Transverse colon (tissue), 4 donors: Measurements from ENCODE around the gene AOAH. TPM values are rescaled to one million over a fixed set of nuclear protein-coding genes. Genes with fewer than 3 reads are reported as not detected.
"Not testable (repeated sequence)": the region's sequence is repeated elsewhere in the genome, so short reads cannot be mapped to it uniquely, and the experiment has no call there.

ENCODE experiments used
- DNase-seq: peaks from one replicate; pipeline ENCODE4 v3.0.0-alpha.2; 2019
- H3K27ac ChIP-seq, 4 donors: fragments of 200-600 bp; sonication (generic); 2 replicates each; pipeline ENCODE4 v1.5.1; 2016 to 2018; ENCODE audit warnings: inconsistent platforms in 4 of 4
- H3K27me3 ChIP-seq: fragments of 200-600 bp; sonication (generic); 2 replicates; pipeline ENCODE4 v1.5.1; 2017; ENCODE audit warnings: inconsistent platforms
- H3K36me3 ChIP-seq, 4 donors: fragments of 200-600 bp; sonication (generic); 2 replicates each; pipeline ENCODE4 v1.5.1; 2017 to 2019; ENCODE audit warnings: inconsistent platforms in 4 of 4
- H3K4me1 ChIP-seq, 4 donors: fragments of 200-600 bp; sonication (generic); 2 replicates each; pipeline ENCODE4 v1.5.1; 2017 to 2020; ENCODE audit warnings: inconsistent platforms in 4 of 4
- H3K4me3 ChIP-seq, 4 donors: fragments of 200-600 bp; sonication (generic); 1 replicate in 1 of 4; 2 replicates in 3 of 4; pipeline versions ENCODE4 v1.5.1 to v1.6.1; 2017 to 2019; ENCODE audit warnings: inconsistent platforms in 4 of 4
- H3K9me3 ChIP-seq, 2 donors: fragments of 200-600 bp; sonication (generic); 2 replicates each; pipeline ENCODE4 v1.5.1; 2017 to 2019; ENCODE audit warnings: inconsistent platforms in 2 of 2
- CTCF ChIP-seq, 5 experiments: fragments of 200-600 bp in 3 of 5; fragments of 450-650 bp in 2 of 5; sonication (generic) in 3 of 5; IDR thresholded peaks; 1 replicate in 2 of 5; 2 replicates in 3 of 5; pipeline ENCODE4 v1.5.1; 2016 to 2017; ENCODE audit warnings: antibody characterized with exemption in 5 of 5, inconsistent platforms in 3 of 5, mild to moderate bottlenecking in 2 of 5, moderate library complexity in 1 of 5
- EP300 ChIP-seq: sonication (generic); formaldehyde crosslinking; IDR thresholded peaks from one replicate; pipeline ENCODE4 v1.6.1; 2017; ENCODE audit warnings: antibody characterized with exemption, low read depth
- POLR2A ChIP-seq: fragments of 450-650 bp; IDR thresholded peaks from one replicate; pipeline ENCODE4 v1.6.1; 2016; ENCODE audit warnings: antibody characterized with exemption, mild to moderate bottlenecking, moderate library complexity
- POLR2AphosphoS5 ChIP-seq, 3 donors: sonication (generic); formaldehyde crosslinking; IDR thresholded peaks; one replicate each; pipeline ENCODE4 v1.6.1; 2016; ENCODE audit warnings: antibody characterized with exemption in 3 of 3
- WGBS, 2 donors: methylation state at CpG; one replicate each; pipeline ENCODE4 v1.1.5; 2018; ENCODE audit warnings: low coverage in 1 of 2; 5-methylcytosine and 5-hydroxymethylcytosine counted together
- in situ Hi-C, 4 donors: fragments of 200-750 bp; cut with MboI; loops; one replicate each; pipeline versions ENCODE4 v1.15.0 to v1.15.1; 2017; ENCODE audit warnings: low sequenced_read_pairs in 3 of 4, low pct_ligation_motif_present in 1 of 4, low pct_unique_long_range_greater_than_20kb in 1 of 4
- intact Hi-C: fragments of 100-400 bp; cut with DNase I; formaldehyde crosslinking; loops from one replicate; pipeline ENCODE4 v1.15.1; 2023; ENCODE audit warnings: low total_unique reads
- total RNA-seq, 4 donors: library from RNA; depleted of rRNA; stranded (reverse); fragments of >200 nt; gene quantifications; one replicate each; pipeline ENCODE4 v1.1.0, GENCODE V29; 2016

AOAH gene
- total RNA-seq, 4 donors from 2014 or later, result 82.8 to 139 (median 102) TPM

GRCh38 chr7:36509962-36510361 lies 214.3 kb downstream of the AOAH start:
- Histone ChIP-seq H3K4me3 (no peak overlapping the region), H3K27ac (no peak overlapping the region), H3K9me3 (no peaks in the 10 kb centered on the region), H3K36me3 (no peaks in the 10 kb centered on the region), H3K4me1 (no peaks in the 10 kb centered on the region), H3K27me3 (no peaks in the 10 kb centered on the region)
- in situ Hi-C loops (no loop called here), intact Hi-C loops (no loop called here)
- DNase-seq, result no peak
- TF ChIP-seq POLR2A, result no peak
- 89 to 92% methylated on average over 9 of the region's 9 CpGs for WGBS, 2 donors

- 59 to 73% methylated on average over 6 to 9 of the region's 9 CpGs for WGBS, 2 donors
- Histone ChIP-seq H3K36me3 (no peaks in the 10 kb centered on the region), H3K4me1 (no peaks in the 10 kb centered on the region), H3K27me3 (no peaks in the 10 kb centered on the region), H3K9me3 (no peaks in the 10 kb centered on the region), H3K4me3 (no peak overlapping the region), H3K27ac (no peak overlapping the region)
- in situ Hi-C loops (no loop called here), intact Hi-C loops (no loop called here)
- DNase-seq, result no peak
- TF ChIP-seq EP300 (no peak), POLR2AphosphoS5 (IDR thresholded peaks at IDR 0.05) (no peak), CTCF (IDR thresholded peaks at IDR 0.05) (no peak), POLR2A (no peak)
These were observed 216.5 kb downstream of the AOAH start for GRCh38 chr7:36507475-36508440.

GRCh38 chr7:36506820-36507219 lies 217.5 kb downstream of the AOAH start:
- H3K27ac ChIP-seq, result no peak overlapping the region
- intact Hi-C loops (no loop called here), in situ Hi-C loops (no loop called here)
- no peaks in the 10 kb centered on the region for H3K36me3 ChIP-seq
- no peaks in the 10 kb centered on the region for H3K9me3 ChIP-seq
- H3K4me1 ChIP-seq, result no peaks in the 10 kb centered on the region
- WGBS, 2 donors, result 95 to 100% methylated on average over 1 to 3 of the region's 3 CpGs
- no peak for DNase-seq
- H3K4me3 ChIP-seq, result no peak overlapping the region
- TF ChIP-seq EP300, result no peak
- TF ChIP-seq POLR2AphosphoS5 (IDR thresholded peaks at IDR 0.05), result no peak
- TF ChIP-seq POLR2A, result no peak
- no peak for TF ChIP-seq CTCF (IDR thresholded peaks at IDR 0.05)
- H3K27me3 ChIP-seq, result no peaks in the 10 kb centered on the region

GRCh38 chr7:36506130-36506798 lies 218.0 kb downstream of the AOAH start:
- no peak overlapping the region for H3K27ac ChIP-seq
- no peak for DNase-seq
- H3K4me1 ChIP-seq, result no peaks in the 10 kb centered on the region
- H3K36me3 ChIP-seq, result no peaks in the 10 kb centered on the region
- in situ Hi-C loops, result no loop called here
- no peaks in the 10 kb centered on the region for H3K27me3 ChIP-seq
- 80 to 96% methylated on average over 4 to 7 of the region's 7 CpGs for WGBS, 2 donors
- no peaks in the 10 kb centered on the region for H3K9me3 ChIP-seq
- no peak for TF ChIP-seq POLR2AphosphoS5 (IDR thresholded peaks at IDR 0.05)
- TF ChIP-seq CTCF (IDR thresholded peaks at IDR 0.05), result no peak
- no peak for TF ChIP-seq EP300
- TF ChIP-seq POLR2A, result no peak
- H3K4me3 ChIP-seq, result no peak overlapping the region
- intact Hi-C loops, result no loop called here

GRCh38 chr7:36504617-36505016 lies 219.7 kb downstream of the AOAH start:
- DNase-seq, H3K9me3 ChIP-seq, H3K4me1 ChIP-seq, H3K27me3 ChIP-seq, H3K27ac ChIP-seq, in situ Hi-C loops, intact Hi-C loops, H3K36me3 ChIP-seq, H3K4me3 ChIP-seq: not testable (repeated sequence)
- WGBS, 2 donors, result 88 to 100% methylated on average over 3 to 5 of the region's 5 CpGs

GRCh38 chr7:36504216-36504615 lies 220.1 kb downstream of the AOAH start:
- 92 to 94% methylated on average over 6 to 17 of the region's 17 CpGs for WGBS, 2 donors
- intact Hi-C loops, in situ Hi-C loops, H3K36me3 ChIP-seq, H3K27ac ChIP-seq, H3K4me3 ChIP-seq, H3K9me3 ChIP-seq, H3K4me1 ChIP-seq, DNase-seq, H3K27me3 ChIP-seq: not testable (repeated sequence)
